BJ (cell line): Measurements from ENCODE around the gene FHOD1. TPM values are rescaled to one million over a fixed set of nuclear protein-coding genes. Genes with fewer than 3 reads are reported as not detected.
A peak's percentile ranks its signal among the peaks of the same experiment; 100 is the strongest.

Experiments used
- CTCF ChIA-PET: fragments of 350-600 bp; formaldehyde crosslinking; extraction: SDS; loops from one replicate; lab custom pipeline; 2021; ENCODE audit warnings: antibody characterized with exemption, inconsistent platforms; lab: Yijun Ruan, JAX
- POLR2A ChIA-PET: fragments of 300-600 bp; sonication (Branson Sonifier 250); formaldehyde crosslinking; extraction: SDS; loops from one replicate; lab custom pipeline; 2021; ENCODE audit warnings: antibody characterized with exemption; lab: Charles Lee
- DNase-seq: peaks from one replicate; pipeline ENCODE4 v3.0.0-alpha.2; 2011; ENCODE audit warnings: low read depth
- H3K27me3 ChIP-seq: 2 replicates; pipeline ENCODE4 v1.6.0; 2011; ENCODE audit warnings: low read length; ENCODE audit not compliant: control insufficient read depth, insufficient read depth
- H3K36me3 ChIP-seq: 2 replicates; pipeline ENCODE4 v1.5.1; 2011; ENCODE audit warnings: low read length; ENCODE audit not compliant: control insufficient read depth, insufficient read depth
- H3K4me3 ChIP-seq: 2 replicates; pipeline ENCODE4 v1.5.1; 2011; ENCODE audit warnings: low read depth, mild to moderate bottlenecking, control low read depth, low read length
- CTCF ChIP-seq: IDR thresholded peaks from 2 replicates; pipeline ENCODE4 v1.5.1; 2011; ENCODE audit warnings: low read depth, mild to moderate bottlenecking, control low read depth, inconsistent platforms, low read length, moderate library complexity; ENCODE audit not compliant: insufficient read depth
- polyA plus RNA-seq: library from polyadenylated mRNA; depleted of rRNA; stranded (reverse); fragments of >200 nt; gene quantifications from 2 replicates; pipeline ENCODE4 v1.2.3, GENCODE V29; 2011

FHOD1 gene
- polyA plus RNA-seq, 1 experiment, result 23.0 TPM

GRCh38 chr16:67250045-67250327 lies 2.7 kb upstream of the FHOD1 start:
- Histone ChIP-seq H3K4me3 (no peak overlapping the region), H3K27me3 (no peaks in the 10 kb centered on the region), H3K36me3 (peaks cover 3% of the 10 kb centered on the region)
- no peak for DNase-seq
- POLR2A ChIA-PET, result no interaction called here
- TF ChIP-seq CTCF, result no peak
- CTCF ChIA-PET, result interaction anchor here (0.6 to 4.8 kb wide), 6 partner anchors 11 to 179 kb away, joined by 3 to 24 read pairs (median 4); no protein-coding TSS in a partner anchor

- CTCF ChIA-PET, result interaction anchor here (0.6 to 4.8 kb wide), 9 partner anchors 8 to 216 kb away, joined by 3 to 24 read pairs (median 3); no protein-coding TSS in a partner anchor
- H3K4me3 ChIP-seq, result peak overlapping the region; percentile 52
- no peak for TF ChIP-seq CTCF
- H3K36me3 ChIP-seq, result peaks cover 3% of the 10 kb centered on the region
- no peaks in the 10 kb centered on the region for H3K27me3 ChIP-seq
- POLR2A ChIA-PET, result no interaction called here
- no peak for DNase-seq
Measured at GRCh38 chr16:67249178-67250044, 2.1 kb upstream of the FHOD1 start.

- ChIA-PET CTCF (interaction anchor here (1.0 to 4.8 kb wide), 8 partner anchors 9 to 267 kb away, joined by 3 to 24 read pairs (median 4); partner anchors contain the start of gene TMEM208), POLR2A (interaction anchor here (0.6 kb wide), 1 partner anchor 150 kb away, joined by 4 read pairs; no protein-coding TSS in a partner anchor)
- DNase-seq, result no peak
Measured at GRCh38 chr16:67248401-67249177, 1.3 kb upstream of the FHOD1 start, which contains the start of gene SLC9A5. SLC9A5 (plus strand) TSS chr16:67248979; CDS start chr16:67249015, 36 bp downstream.

GRCh38 chr16:67248073-67248400 lies 756 bp upstream of the FHOD1 start:
- CTCF ChIA-PET, result interaction anchor here (1.0 to 4.8 kb wide), 5 partner anchors 10 to 268 kb away, joined by 3 to 24 read pairs (median 4); partner anchors contain the start of gene TMEM208
- POLR2A ChIA-PET, result interaction anchor here (0.6 kb wide), 2 partner anchors 78 to 149 kb away, joined by 3 to 4 read pairs; partner anchors contain the start of gene NOL3
- Histone ChIP-seq H3K4me3 (peak overlapping the region; percentile 52), H3K36me3 (peaks cover 3% of the 10 kb centered on the region), H3K27me3 (no peaks in the 10 kb centered on the region)
- TF ChIP-seq CTCF, result no peak
- no peak for DNase-seq

More at GRCh38 chr16:67248401-67249177, 1.3 kb upstream of the FHOD1 start, which contains the start of gene SLC9A5:
- Histone ChIP-seq H3K36me3 (peaks cover 3% of the 10 kb centered on the region), H3K27me3 (no peaks in the 10 kb centered on the region), H3K4me3 (peak within 1 kb of the TSS; percentile 52)
- TF ChIP-seq CTCF, result peak; percentile 6; the same call in 1 of the 2 replicates

GRCh38 chr16:67246756-67247191 lies 507 bp downstream of the FHOD1 start:
- TF ChIP-seq CTCF, result no peak
- Histone ChIP-seq H3K27me3 (no peaks in the 10 kb centered on the region), H3K36me3 (no peaks in the 10 kb centered on the region), H3K4me3 (peak overlapping the region; percentile 83)
- ChIA-PET CTCF (interaction anchor here (1.0 to 4.8 kb wide), 8 partner anchors 11 to 218 kb away, joined by 3 to 24 read pairs (median 4); no protein-coding TSS in a partner anchor), POLR2A (no interaction called here)
- DNase-seq, result no peak
